Right lobe of liver (tissue), 4 donors: ENCODE data around the gene CRACDL.

Experiments
- CTCF ChIP-seq, 4 donors: fragments of 200-600 bp in 3 of 4; fragments of 450-650 bp in 1 of 4; IDR thresholded peaks; one replicate each; pipeline versions ENCODE4 v1.5.1 to v1.8.0; 2016 to 2022; ENCODE audit warnings: antibody characterized with exemption in 4 of 4, mild to moderate bottlenecking in 2 of 4
- POLR2A ChIP-seq: fragments of 450-650 bp; IDR thresholded peaks from one replicate; pipeline ENCODE4 v1.6.1; 2017; ENCODE audit warnings: antibody characterized with exemption, mild to moderate bottlenecking
- donor health status: DM: no; HTN: no; CAD: no.
- donor health status: DM: no; HTN: no; CAD: no.
- donor health status: DM: no; HTN: yes; CAD: no.

GRCh38 chr2:98839292-98839691, 96.7 kb downstream of the CRACDL start:
- TF ChIP-seq CTCF (IDR thresholded peaks at IDR 0.05) = no peak
- TF ChIP-seq POLR2A = no peak
